WTC11 (cell line): ENCODE data around the gene DRGX. TPM values are rescaled to one million over a fixed set of nuclear protein-coding genes. Genes with fewer than 3 reads are reported as not detected.

Experiments
- ATAC-seq: fragments of 200-7000 bp; cut with Tn5 transposase; 2 replicates; pipeline ENCODE4 v1.10.0; 2021; ENCODE audit warnings: mild to moderate bottlenecking, moderate library complexity
- CTCF ChIA-PET: fragments of 300-600 bp; sonication (Branson Sonifier 250); formaldehyde crosslinking; loops from one replicate; lab custom pipeline; 2021; ENCODE audit warnings: antibody characterized with exemption; lab: Charles Lee
- POLR2A ChIA-PET: fragments of 350-600 bp; sonication (Branson Sonifier 250); formaldehyde crosslinking; loops from one replicate; lab custom pipeline; 2021; ENCODE audit warnings: antibody characterized with exemption; lab: Charles Lee
- DNase-seq: peaks from one replicate; pipeline ENCODE4 v3.0.0; 2021; ENCODE audit warnings: low spot score
- H3K27ac Mint-ChIP-seq: 2 replicates; pipeline ENCODE4 v1.8.0; 2021; ENCODE audit warnings: mixed read lengths
- H3K27me3 Mint-ChIP-seq: 2 replicates; pipeline ENCODE4 v1.8.0; 2021; ENCODE audit warnings: low read depth, mild to moderate bottlenecking, moderate library complexity, mixed read lengths
- H3K36me3 Mint-ChIP-seq: 2 replicates; pipeline ENCODE4 v1.8.0; 2021; ENCODE audit warnings: mixed read lengths
- H3K4me1 Mint-ChIP-seq: 2 replicates; pipeline ENCODE4 v1.8.0; 2022; ENCODE audit warnings: mixed read lengths
- H3K4me3 Mint-ChIP-seq: 2 replicates; pipeline ENCODE4 v1.8.0; 2021; ENCODE audit warnings: mild to moderate bottlenecking, moderate library complexity, mixed read lengths
- H3K9me3 Mint-ChIP-seq: 2 replicates; pipeline ENCODE4 v1.8.0; 2021; ENCODE audit warnings: mixed read lengths
- CREB1 ChIP-seq: sonication (generic); formaldehyde crosslinking; IDR thresholded peaks from 2 replicates; pipeline ENCODE4 v1.8.0; 2023; ENCODE audit warnings: mild to moderate bottlenecking, missing genetic modification reagents
- IRF2 ChIP-seq: sonication (generic); formaldehyde crosslinking; IDR thresholded peaks from 2 replicates; pipeline ENCODE4 v1.8.0; 2022; ENCODE audit warnings: low read depth, missing genetic modification reagents, borderline replicate concordance
- JAZF1 ChIP-seq: fragments of 250-450 bp; sonication (Bioruptor Pico); IDR thresholded peaks from 2 replicates; pipeline ENCODE4 v1.9.0; 2021; ENCODE audit warnings: moderate library complexity, mild to moderate bottlenecking, inconsistent platforms
- NFATC4 ChIP-seq: fragments of 250-450 bp; sonication (Bioruptor Pico); IDR thresholded peaks from 2 replicates; pipeline ENCODE4 v1.9.0; 2021; ENCODE audit warnings: mild to moderate bottlenecking
- NFE2L1 ChIP-seq: sonication (generic); formaldehyde crosslinking; IDR thresholded peaks from 2 replicates; pipeline ENCODE4 v1.8.1; 2023; ENCODE audit warnings: missing genetic modification reagents
- NFYB ChIP-seq: sonication (generic); formaldehyde crosslinking; conservative IDR thresholded peaks from 2 replicates; pipeline ENCODE4 v1.8.0; 2022; ENCODE audit warnings: low read depth, missing genetic modification reagents
- NR2C2 ChIP-seq: sonication (generic); formaldehyde crosslinking; IDR thresholded peaks from 2 replicates; pipeline ENCODE4 v1.8.0; 2022; ENCODE audit warnings: mild to moderate bottlenecking, missing genetic modification reagents
- SOX15 ChIP-seq: fragments of 250-450 bp; sonication (Bioruptor Pico); IDR thresholded peaks from 2 replicates; pipeline ENCODE4 v1.9.0; 2021; ENCODE audit warnings: mild to moderate bottlenecking
- SP1 ChIP-seq: sonication (generic); formaldehyde crosslinking; conservative IDR thresholded peaks from 2 replicates; pipeline ENCODE4 v1.8.1; 2022; ENCODE audit warnings: missing genetic modification reagents
- TP53 ChIP-seq: sonication (generic); formaldehyde crosslinking; IDR thresholded peaks from 2 replicates; pipeline ENCODE4 v1.8.1; 2023; ENCODE audit warnings: mild to moderate bottlenecking, missing genetic modification reagents
- ZNF671 ChIP-seq: fragments of 250-450 bp; sonication (Bioruptor Pico); IDR thresholded peaks from 2 replicates; pipeline ENCODE4 v1.8.0; 2021; ENCODE audit warnings: mild to moderate bottlenecking
- total RNA-seq: library from RNA; stranded (reverse); gene quantifications from 3 replicates; pipeline ENCODE4 v1.2.3, GENCODE V29; 2021
- TF ChIP-seq, protein P1 (sequence below): fragments of 250-450 bp; sonication (Bioruptor Pico); IDR thresholded peaks from 2 replicates; pipeline ENCODE4 v1.9.0; 2021; ENCODE audit warnings: mild to moderate bottlenecking
- TF ChIP-seq, protein P2 (sequence below): sonication (generic); formaldehyde crosslinking; IDR thresholded peaks from 2 replicates; pipeline ENCODE4 v1.8.1; 2023; ENCODE audit warnings: mild to moderate bottlenecking, missing genetic modification reagents, moderate library complexity
- TF ChIP-seq, protein P3 (sequence below): sonication (generic); formaldehyde crosslinking; conservative IDR thresholded peaks from 2 replicates; pipeline ENCODE4 v1.8.1; 2023; ENCODE audit warnings: mild to moderate bottlenecking, low read depth, missing genetic modification reagents, moderate library complexity
- TF ChIP-seq, protein P4 (sequence below): fragments of 250-450 bp; sonication (Bioruptor Pico); conservative IDR thresholded peaks from 2 replicates; pipeline ENCODE4 v1.9.0; 2021; ENCODE audit warnings: mild to moderate bottlenecking
- TF ChIP-seq, protein P5 (sequence below): fragments of 250-450 bp; sonication (Bioruptor Pico); IDR thresholded peaks from 2 replicates; pipeline ENCODE4 v1.8.0; 2021; ENCODE audit warnings: mild to moderate bottlenecking
- TF ChIP-seq, protein P6 (sequence below): sonication (generic); formaldehyde crosslinking; IDR thresholded peaks from 2 replicates; pipeline ENCODE4 v1.8.1; 2022; ENCODE audit warnings: mild to moderate bottlenecking, moderate library complexity, missing genetic modification reagents
- TF ChIP-seq, protein P7 (sequence below): fragments of 250-450 bp; sonication (Bioruptor Pico); IDR thresholded peaks from 2 replicates; pipeline ENCODE4 v1.9.0; 2021; ENCODE audit warnings: mild to moderate bottlenecking, borderline replicate concordance
- TF ChIP-seq, protein P8 (sequence below): fragments of 250-450 bp; sonication (Bioruptor Pico); IDR thresholded peaks from 2 replicates; pipeline ENCODE4 v1.9.0; 2021; ENCODE audit warnings: moderate library complexity, mild to moderate bottlenecking, inconsistent platforms, borderline replicate concordance

The DRGX gene
- total RNA-seq, 1 experiment from 2014 or later, result not detected

DNA sequence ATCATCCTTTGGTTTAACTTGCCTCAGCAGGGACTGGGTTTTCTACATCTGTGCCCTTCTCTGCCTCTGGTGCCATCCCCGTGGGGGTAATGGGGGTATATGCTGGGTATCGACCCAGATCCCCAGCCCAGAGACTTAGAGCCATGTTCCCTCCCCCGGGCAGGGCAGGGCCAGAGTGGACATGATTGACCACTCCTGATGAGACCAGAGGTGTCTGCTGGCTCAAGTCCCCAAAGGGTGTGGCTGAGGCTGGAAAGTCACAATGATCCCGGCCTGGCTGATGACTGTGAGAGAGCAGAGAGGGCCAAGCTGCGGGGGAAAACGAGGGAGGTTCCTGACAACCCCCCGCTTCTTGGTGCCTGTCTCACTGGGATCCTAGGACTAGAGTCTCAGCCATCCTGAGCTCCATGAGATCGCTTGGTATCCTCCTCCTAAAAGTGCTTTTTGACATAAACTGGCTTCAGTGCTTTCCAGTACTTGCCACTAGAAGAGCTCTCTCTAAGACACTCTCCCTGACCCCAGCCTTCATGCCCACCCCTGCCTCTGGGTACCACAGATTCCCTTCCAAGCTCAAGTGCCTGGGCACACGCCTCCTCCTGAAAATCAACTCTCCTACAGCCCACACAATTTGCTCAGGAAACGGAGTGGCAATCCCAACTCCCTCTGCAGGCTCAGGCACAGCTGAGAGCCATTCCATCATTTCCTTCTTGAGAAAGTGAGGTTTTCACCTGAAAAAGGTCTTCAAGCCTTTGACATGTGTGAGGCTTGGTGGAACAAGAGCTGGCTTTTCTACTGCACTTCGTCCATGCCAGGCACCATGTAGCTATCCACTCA is 33.9 kb downstream of the DRGX start:
- CTCF ChIA-PET, result interaction anchor here (1.1 to 1.2 kb wide), 2 partner anchors 37 to 46 kb away, joined by 3 to 5 read pairs; no protein-coding TSS in a partner anchor
- TF ChIP-seq TP53 (no peak), SP1 (CRISPR knock-in tag) (no peak), SOX15 (CRISPR knock-in tag) (no peak), IRF2 (CRISPR knock-in tag) (no peak), NFE2L1 (CRISPR knock-in tag) (no peak), CREB1 (CRISPR knock-in tag) (no peak), NFATC4 (CRISPR knock-in tag) (no peak), ZNF671 (no peak), NFYB (no peak), JAZF1 (CRISPR knock-in tag) (no peak), NR2C2 (CRISPR knock-in tag) (no peak)
- TF ChIP-seq, protein P1, sequence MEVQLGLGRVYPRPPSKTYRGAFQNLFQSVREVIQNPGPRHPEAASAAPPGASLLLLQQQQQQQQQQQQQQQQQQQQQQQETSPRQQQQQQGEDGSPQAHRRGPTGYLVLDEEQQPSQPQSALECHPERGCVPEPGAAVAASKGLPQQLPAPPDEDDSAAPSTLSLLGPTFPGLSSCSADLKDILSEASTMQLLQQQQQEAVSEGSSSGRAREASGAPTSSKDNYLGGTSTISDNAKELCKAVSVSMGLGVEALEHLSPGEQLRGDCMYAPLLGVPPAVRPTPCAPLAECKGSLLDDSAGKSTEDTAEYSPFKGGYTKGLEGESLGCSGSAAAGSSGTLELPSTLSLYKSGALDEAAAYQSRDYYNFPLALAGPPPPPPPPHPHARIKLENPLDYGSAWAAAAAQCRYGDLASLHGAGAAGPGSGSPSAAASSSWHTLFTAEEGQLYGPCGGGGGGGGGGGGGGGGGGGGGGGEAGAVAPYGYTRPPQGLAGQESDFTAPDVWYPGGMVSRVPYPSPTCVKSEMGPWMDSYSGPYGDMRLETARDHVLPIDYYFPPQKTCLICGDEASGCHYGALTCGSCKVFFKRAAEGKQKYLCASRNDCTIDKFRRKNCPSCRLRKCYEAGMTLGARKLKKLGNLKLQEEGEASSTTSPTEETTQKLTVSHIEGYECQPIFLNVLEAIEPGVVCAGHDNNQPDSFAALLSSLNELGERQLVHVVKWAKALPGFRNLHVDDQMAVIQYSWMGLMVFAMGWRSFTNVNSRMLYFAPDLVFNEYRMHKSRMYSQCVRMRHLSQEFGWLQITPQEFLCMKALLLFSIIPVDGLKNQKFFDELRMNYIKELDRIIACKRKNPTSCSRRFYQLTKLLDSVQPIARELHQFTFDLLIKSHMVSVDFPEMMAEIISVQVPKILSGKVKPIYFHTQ, result no peak
- TF ChIP-seq, protein P2, sequence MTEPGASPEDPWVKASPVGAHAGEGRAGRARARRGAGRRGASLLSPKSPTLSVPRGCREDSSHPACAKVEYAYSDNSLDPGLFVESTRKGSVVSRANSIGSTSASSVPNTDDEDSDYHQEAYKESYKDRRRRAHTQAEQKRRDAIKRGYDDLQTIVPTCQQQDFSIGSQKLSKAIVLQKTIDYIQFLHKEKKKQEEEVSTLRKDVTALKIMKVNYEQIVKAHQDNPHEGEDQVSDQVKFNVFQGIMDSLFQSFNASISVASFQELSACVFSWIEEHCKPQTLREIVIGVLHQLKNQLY (CRISPR knock-in tag), result no peak
- TF ChIP-seq, protein P3, sequence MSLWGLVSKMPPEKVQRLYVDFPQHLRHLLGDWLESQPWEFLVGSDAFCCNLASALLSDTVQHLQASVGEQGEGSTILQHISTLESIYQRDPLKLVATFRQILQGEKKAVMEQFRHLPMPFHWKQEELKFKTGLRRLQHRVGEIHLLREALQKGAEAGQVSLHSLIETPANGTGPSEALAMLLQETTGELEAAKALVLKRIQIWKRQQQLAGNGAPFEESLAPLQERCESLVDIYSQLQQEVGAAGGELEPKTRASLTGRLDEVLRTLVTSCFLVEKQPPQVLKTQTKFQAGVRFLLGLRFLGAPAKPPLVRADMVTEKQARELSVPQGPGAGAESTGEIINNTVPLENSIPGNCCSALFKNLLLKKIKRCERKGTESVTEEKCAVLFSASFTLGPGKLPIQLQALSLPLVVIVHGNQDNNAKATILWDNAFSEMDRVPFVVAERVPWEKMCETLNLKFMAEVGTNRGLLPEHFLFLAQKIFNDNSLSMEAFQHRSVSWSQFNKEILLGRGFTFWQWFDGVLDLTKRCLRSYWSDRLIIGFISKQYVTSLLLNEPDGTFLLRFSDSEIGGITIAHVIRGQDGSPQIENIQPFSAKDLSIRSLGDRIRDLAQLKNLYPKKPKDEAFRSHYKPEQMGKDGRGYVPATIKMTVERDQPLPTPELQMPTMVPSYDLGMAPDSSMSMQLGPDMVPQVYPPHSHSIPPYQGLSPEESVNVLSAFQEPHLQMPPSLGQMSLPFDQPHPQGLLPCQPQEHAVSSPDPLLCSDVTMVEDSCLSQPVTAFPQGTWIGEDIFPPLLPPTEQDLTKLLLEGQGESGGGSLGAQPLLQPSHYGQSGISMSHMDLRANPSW (CRISPR knock-in tag), result no peak
- TF ChIP-seq, protein P4, sequence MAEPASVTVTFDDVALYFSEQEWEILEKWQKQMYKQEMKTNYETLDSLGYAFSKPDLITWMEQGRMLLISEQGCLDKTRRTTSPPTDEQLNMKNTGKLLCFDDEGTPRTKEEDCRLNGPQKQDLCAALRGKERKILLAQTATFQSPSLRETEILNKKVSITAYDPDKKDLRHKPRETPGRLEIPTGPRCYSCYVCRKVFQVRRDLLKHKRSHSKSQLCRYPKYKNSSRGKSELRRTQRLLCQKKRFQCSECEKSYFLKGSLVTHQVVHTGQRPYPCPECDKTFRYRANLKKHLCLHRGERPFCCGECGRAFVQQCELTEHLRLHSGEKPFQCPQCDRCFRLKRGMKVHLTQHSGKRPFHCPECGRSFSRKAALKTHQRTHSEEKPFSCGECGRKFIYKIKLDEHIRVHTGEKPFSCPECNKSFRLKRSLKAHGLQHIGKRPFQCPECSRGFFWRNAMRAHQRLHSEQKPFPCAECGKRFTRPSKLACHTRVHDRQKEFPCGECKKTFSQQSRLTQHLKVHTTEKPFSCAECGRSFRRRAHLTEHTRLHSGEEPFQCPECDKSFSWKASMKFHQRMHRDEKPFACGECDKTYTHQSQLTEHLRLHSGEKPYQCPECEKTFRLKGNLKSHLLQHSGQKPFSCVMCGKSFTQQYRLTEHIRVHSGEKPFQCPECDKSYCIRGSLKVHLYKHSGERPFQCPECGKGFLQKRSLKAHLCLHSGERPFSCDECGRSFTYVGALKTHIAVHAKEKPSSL (CRISPR knock-in tag), result no peak
- TF ChIP-seq, protein P5, sequence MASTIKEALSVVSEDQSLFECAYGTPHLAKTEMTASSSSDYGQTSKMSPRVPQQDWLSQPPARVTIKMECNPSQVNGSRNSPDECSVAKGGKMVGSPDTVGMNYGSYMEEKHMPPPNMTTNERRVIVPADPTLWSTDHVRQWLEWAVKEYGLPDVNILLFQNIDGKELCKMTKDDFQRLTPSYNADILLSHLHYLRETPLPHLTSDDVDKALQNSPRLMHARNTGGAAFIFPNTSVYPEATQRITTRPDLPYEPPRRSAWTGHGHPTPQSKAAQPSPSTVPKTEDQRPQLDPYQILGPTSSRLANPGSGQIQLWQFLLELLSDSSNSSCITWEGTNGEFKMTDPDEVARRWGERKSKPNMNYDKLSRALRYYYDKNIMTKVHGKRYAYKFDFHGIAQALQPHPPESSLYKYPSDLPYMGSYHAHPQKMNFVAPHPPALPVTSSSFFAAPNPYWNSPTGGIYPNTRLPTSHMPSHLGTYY (CRISPR knock-in tag), result no peak
- TF ChIP-seq, protein P6, sequence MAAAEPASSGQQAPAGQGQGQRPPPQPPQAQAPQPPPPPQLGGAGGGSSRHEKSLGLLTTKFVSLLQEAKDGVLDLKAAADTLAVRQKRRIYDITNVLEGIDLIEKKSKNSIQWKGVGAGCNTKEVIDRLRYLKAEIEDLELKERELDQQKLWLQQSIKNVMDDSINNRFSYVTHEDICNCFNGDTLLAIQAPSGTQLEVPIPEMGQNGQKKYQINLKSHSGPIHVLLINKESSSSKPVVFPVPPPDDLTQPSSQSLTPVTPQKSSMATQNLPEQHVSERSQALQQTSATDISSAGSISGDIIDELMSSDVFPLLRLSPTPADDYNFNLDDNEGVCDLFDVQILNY (CRISPR knock-in tag), result no peak
- TF ChIP-seq, protein P7, sequence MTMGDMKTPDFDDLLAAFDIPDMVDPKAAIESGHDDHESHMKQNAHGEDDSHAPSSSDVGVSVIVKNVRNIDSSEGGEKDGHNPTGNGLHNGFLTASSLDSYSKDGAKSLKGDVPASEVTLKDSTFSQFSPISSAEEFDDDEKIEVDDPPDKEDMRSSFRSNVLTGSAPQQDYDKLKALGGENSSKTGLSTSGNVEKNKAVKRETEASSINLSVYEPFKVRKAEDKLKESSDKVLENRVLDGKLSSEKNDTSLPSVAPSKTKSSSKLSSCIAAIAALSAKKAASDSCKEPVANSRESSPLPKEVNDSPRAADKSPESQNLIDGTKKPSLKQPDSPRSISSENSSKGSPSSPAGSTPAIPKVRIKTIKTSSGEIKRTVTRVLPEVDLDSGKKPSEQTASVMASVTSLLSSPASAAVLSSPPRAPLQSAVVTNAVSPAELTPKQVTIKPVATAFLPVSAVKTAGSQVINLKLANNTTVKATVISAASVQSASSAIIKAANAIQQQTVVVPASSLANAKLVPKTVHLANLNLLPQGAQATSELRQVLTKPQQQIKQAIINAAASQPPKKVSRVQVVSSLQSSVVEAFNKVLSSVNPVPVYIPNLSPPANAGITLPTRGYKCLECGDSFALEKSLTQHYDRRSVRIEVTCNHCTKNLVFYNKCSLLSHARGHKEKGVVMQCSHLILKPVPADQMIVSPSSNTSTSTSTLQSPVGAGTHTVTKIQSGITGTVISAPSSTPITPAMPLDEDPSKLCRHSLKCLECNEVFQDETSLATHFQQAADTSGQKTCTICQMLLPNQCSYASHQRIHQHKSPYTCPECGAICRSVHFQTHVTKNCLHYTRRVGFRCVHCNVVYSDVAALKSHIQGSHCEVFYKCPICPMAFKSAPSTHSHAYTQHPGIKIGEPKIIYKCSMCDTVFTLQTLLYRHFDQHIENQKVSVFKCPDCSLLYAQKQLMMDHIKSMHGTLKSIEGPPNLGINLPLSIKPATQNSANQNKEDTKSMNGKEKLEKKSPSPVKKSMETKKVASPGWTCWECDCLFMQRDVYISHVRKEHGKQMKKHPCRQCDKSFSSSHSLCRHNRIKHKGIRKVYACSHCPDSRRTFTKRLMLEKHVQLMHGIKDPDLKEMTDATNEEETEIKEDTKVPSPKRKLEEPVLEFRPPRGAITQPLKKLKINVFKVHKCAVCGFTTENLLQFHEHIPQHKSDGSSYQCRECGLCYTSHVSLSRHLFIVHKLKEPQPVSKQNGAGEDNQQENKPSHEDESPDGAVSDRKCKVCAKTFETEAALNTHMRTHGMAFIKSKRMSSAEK (CRISPR knock-in tag), result no peak
- TF ChIP-seq, protein P8, sequence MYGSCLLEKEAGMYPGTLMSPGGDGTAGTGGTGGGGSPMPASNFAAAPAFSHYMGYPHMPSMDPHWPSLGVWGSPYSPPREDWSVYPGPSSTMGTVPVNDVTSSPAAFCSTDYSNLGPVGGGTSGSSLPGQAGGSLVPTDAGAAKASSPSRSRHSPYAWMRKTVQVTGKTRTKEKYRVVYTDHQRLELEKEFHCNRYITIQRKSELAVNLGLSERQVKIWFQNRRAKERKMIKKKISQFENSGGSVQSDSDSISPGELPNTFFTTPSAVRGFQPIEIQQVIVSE (CRISPR knock-in tag), result no peak
- no peak overlapping the region for H3K27ac Mint-ChIP-seq

More for the DNA sequence above, 33.9 kb downstream of the DRGX start:
- ATAC-seq (no peak), DNase-seq (no peak)
- H3K4me3 Mint-ChIP-seq, result no peak overlapping the region
- H3K4me1 Mint-ChIP-seq, result peaks cover 19% of the 10 kb centered on the region
- peaks cover 7% of the 10 kb centered on the region for H3K9me3 Mint-ChIP-seq
- no peaks in the 10 kb centered on the region; the same call in 1 of the 2 replicates for H3K27me3 Mint-ChIP-seq
- POLR2A ChIA-PET, result no interaction called here
- no peaks in the 10 kb centered on the region for H3K36me3 Mint-ChIP-seq
